NCI-H187 treated with DMSO at 0.1 percent for 48 hours (cell line): ENCODE results near the gene GPC3.

Experiments
- DNase-seq: peaks from one replicate; lab custom pipeline; 2025; lab: John Stamatoyannopoulos, UW

The GPC3 gene

DNA sequence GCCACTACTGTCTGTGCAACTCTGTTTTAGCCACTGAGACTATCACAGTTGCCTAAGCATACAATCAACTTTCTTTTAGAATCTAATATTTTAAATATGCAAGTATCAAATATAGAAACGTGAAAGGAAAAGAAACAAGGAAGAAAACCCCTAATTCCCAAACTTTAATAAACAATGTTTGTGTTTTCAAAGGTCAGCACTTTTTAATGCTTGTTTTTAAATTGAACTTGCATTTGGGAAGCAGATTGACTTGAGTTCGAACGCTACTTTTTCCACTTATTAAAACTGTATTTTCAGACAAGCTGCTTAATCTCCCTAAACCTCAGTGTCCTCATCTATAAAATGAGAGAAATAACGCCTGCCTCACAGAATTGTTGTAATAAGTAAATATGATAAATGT lies 384.3 kb downstream of the GPC3 start:
- no peak for DNase-seq

DNA sequence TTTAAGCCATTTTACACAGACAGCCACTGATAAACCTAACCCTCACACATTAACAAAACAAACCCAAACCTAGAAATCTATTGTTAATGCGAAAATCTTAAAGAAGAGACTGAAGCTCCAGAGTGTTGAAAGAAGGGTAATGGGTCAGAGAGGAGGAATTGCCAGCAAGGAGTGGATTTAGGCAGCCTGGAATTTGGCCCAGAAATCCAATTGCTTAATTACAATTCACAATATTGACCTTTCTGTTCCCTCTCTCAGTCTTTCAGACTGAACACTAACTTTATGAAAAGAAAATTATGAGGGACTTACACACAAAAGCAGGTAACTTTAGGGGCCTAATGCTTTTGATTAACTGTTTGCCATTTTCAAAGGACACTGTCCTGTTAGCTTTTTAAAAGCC lies 384.9 kb downstream of the GPC3 start:
- no peak for DNase-seq

- no peak for DNase-seq
Observed at GRCh38 chrX:133598601-133599335, 386.6 kb downstream of the GPC3 start.

DNA sequence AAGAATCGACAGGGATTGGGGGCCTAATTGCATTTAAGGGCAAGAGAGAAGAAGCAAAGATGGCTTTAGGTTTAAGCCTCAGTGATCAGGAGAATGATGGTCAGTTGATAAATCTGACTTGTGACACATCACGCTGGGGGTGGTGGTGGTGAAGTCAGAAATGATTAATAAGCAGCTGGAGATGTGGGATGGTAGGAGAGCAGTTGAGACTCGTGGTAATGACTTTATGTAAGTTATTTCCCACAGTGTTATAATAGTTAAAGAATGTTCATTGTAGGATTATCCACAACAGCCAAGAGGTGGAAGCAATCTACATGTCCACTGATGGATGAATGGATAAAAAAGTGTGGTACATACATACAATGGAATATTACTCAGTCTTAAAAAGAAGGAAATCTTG lies 391.2 kb downstream of the GPC3 start:
- DNase-seq: no peak

- DNase-seq: no peak
Observed at GRCh38 chrX:133593531-133593930, 391.9 kb downstream of the GPC3 start.

DNA sequence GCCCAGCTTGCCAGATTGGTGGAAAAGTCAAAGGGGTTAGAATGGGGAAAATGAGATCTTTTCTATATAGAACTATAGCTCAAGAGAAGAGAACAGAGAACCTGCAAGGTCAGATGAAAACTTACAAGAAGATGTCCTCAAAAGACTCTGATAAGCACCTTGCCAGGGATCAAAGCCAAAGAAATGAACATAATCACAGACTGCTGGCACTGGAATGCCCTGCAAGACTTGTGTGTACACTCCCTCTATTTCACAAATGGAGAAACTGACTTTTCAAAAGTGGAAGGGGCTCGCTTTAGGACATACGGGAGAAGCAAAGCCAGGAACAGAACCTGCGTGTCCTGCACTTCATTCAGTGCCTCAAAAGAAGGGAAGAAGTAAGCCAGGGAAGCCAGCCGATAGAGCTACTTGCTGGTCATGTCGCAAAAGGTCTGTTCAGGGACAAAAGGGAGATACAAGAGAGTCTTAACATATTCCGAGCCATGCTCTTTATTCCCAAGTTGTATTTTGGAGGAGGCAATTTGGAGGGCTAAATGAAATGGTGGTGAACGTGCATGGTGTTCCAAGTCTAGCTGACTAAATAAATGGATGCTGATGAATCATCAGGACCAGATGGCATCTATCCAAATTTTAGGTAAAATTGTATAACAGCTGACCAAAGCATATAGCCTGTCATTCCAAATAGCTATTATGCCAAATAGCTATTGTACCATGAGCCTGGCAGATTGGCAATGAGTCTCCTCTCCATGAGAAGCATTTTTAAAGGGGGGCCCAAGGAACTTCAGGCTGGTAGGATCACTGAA lies 394.5 kb downstream of the GPC3 start:
- DNase-seq: no peak

DNA sequence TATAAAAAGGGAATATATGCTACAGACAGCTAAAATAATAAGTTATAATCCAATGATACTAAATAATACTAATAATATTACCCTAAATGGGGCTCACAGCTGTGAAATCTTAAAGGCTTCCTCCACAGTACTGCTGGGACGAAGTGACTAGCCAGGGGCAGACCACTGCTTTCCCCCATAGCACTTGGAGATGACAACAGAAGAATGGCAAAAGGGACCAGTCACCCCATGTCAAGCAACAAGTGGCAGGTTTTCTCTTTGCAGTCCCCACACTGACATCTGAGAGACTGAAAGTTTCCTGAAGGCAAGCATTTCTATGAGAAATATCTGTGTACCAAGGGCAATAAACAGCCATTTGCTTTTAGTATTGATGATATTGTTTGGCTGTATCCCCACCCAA lies 396.6 kb downstream of the GPC3 start:
- no peak for DNase-seq

- no peak for DNase-seq
Observed at GRCh38 chrX:133587818-133588217, 397.6 kb downstream of the GPC3 start.

DNA sequence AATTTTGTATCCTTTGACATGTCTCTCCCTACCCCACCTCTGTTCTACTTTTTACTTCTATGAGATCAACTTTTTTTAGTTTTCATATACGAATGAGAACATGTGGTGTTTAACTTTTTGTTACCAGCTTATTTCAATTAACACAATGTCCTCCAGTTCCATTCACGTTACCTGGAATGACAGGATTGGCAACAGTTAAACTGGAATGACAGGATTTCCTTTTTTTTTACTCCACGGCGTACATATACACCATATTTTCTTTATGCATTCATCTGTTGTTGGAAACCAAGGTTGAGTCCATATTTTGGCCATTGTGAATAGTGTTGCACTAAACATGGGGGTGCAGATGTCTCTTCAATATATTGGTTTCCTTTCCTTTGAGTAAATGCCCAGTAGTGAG lies 398.3 kb downstream of the GPC3 start:
- DNase-seq: no peak

GRCh38 chrX:133586443-133586842 lies 399.0 kb downstream of the GPC3 start:
- DNase-seq: no peak

DNA sequence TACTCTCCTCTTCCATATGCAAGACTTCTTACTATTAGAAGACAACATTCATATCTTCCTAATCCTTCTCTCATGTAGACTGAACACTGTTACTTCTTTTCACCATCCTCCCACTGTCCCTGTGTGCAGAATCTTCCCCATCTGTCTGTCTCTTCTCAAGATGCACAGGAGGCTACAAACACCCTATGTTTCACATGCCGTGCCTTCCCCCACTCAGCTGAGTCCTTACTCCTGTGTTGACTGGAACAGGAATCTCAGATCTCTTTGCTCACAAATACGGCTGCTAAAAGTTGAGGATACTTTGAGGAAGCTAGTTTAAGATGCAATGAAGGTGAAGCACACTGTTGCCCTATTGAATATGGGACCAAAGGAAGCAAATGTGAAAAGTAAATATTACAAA lies 401.6 kb downstream of the GPC3 start:
- no peak for DNase-seq

GRCh38 chrX:133580625-133581024 lies 404.8 kb downstream of the GPC3 start:
- DNase-seq: no peak

- DNase-seq: no peak
Observed at GRCh38 chrX:133579631-133580030, 405.8 kb downstream of the GPC3 start.

- DNase-seq: no peak
Observed at GRCh38 chrX:133576876-133577275, 408.5 kb downstream of the GPC3 start.

GRCh38 chrX:133575501-133576136 lies 409.8 kb downstream of the GPC3 start:
- DNase-seq: no peak

- no peak for DNase-seq
Observed at GRCh38 chrX:133574716-133575115, 410.7 kb downstream of the GPC3 start.

DNA sequence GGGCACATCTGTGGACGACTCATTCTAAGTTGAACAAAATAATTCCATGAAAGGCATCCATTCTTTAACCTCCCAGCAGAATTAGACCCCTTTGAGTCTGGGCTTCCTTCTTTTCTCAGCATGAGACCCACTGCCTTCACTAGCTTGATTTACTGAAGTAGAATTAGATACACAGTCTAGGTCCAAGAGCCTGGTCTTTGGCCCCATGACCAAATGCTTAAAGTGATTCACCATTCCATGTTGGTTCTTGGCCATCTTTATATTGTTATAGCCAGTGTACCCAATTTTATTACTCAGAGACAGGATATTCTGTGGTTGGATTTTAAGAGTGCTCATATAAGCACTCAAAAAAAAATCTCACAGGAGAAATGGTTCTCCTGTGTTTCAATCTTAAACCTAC lies 414.8 kb downstream of the GPC3 start:
- no peak for DNase-seq

DNA sequence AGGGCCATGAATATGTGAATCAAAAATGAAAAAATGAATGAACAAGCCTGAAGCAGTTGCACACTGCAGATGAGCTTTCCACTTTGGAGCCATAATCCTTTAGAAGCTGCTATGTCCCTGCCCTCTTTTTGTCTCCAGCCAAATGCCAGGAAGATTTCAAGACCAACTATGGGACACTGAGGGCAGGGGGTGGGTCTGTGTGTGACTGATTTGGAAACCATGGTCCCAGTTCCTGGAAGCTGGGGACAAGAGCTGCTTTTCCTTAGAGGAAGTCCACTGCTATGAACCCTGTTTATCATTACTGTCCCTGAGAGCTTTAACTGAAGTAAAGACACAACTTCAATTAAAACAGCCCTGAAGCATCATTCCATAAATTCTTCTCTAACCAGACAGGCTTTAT lies 416.2 kb downstream of the GPC3 start:
- no peak for DNase-seq

DNA sequence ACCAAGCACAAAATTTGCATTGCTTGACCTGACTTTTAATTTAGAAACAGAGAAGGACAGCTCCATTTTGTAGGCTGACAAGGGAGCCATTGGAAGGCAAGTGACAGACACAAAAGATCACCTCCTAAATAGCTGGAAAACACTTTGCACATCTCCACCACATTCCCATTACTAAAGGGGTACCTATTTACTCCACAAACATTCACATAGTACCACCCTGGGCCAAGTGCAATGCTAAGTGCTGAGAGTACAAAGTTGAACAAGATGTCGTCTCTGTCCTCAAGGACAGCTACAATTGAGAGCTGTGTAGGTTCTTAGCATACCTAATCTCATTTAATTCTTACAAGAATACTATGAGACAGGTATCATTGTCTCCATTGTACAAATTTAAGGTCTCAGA lies 417.3 kb downstream of the GPC3 start:
- no peak for DNase-seq

GRCh38 chrX:133566876-133567275 lies 418.5 kb downstream of the GPC3 start:
- DNase-seq: no peak

- no peak for DNase-seq
Observed at GRCh38 chrX:133563705-133564104, 421.7 kb downstream of the GPC3 start.

GRCh38 chrX:133561251-133561650 lies 424.1 kb downstream of the GPC3 start:
- DNase-seq: no peak

- no peak for DNase-seq
Observed at GRCh38 chrX:133559909-133560308, 425.5 kb downstream of the GPC3 start.
